T-helper 2 cell (primary cell): ENCODE data around the gene ICAM1.
"Not testable (repeated sequence)": the region's sequence is repeated elsewhere in the genome, so short reads cannot be mapped to it uniquely, and the experiment has no call there.

ENCODE experiments used
- DNase-seq, 5 experiments: peaks; one replicate each; pipeline versions ENCODE4 v3.0.0 to v3.0.0-alpha.2; 2012 to 2022

Gene ICAM1

GRCh38 chr19:10279737-10280442, 9.0 kb downstream of the ICAM1 start:
- DNase-seq: no peak

DNA sequence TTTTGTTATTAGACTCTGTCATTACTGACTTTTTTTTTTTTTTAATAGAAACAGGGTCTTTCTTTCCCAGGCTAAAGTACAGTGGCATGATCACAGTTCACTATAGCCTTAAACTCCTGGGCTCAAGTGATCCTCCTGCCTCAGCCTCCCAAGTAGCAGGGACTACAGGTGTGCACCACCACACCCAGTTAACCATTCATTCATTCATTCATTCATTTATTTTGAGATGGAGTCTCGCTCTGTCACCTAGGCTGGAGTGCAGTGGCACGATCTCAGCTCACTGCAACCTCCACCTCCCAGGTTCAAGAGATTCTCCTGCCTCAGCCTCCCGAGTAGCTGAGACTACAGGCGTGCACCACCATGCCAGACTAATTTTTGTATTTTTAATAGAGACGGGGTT, 11.1 kb downstream of the ICAM1 start:
- DNase-seq: not testable (repeated sequence)

GRCh38 chr19:10283301-10284064, 12.6 kb downstream of the ICAM1 start:
- DNase-seq: no peak

DNA sequence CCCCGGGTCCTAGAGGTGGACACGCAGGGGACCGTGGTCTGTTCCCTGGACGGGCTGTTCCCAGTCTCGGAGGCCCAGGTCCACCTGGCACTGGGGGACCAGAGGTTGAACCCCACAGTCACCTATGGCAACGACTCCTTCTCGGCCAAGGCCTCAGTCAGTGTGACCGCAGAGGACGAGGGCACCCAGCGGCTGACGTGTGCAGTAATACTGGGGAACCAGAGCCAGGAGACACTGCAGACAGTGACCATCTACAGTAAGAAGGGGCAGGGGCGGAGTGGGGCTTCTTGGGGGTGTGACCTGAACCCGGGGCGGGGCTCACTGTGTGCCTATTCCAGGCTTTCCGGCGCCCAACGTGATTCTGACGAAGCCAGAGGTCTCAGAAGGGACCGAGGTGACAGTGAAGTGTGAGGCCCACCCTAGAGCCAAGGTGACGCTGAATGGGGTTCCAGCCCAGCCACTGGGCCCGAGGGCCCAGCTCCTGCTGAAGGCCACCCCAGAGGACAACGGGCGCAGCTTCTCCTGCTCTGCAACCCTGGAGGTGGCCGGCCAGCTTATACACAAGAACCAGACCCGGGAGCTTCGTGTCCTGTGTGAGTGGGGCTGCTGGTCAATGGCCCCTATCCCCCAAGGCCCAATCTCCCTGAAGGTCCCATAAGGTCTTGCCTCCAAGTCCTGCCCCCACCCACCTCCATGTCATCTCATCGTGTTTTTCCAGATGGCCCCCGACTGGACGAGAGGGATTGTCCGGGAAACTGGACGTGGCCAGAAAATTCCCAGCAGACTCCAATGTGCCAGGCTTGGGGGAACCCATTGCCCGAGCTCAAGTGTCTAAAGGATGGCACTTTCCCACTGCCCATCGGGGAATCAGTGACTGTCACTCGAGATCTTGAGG, 13.4 kb downstream of the ICAM1 start:
- DNase-seq: no peak

GRCh38 chr19:10284960-10285278, 14.0 kb downstream of the ICAM1 start:
- no peak for DNase-seq

DNA sequence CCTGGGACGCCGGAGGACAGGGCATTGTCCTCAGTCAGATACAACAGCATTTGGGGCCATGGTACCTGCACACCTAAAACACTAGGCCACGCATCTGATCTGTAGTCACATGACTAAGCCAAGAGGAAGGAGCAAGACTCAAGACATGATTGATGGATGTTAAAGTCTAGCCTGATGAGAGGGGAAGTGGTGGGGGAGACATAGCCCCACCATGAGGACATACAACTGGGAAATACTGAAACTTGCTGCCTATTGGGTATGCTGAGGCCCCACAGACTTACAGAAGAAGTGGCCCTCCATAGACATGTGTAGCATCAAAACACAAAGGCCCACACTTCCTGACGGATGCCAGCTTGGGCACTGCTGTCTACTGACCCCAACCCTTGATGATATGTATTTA, 14.5 kb downstream of the ICAM1 start:
- DNase-seq: no peak

GRCh38 chr19:10286803-10287737, 16.1 kb downstream of the ICAM1 start, which contains the start of gene ICAM4:
ICAM4 (plus strand) TSS chr19:10286955; CDS start chr19:10287013, 58 bp downstream.
- DNase-seq: peak in 1 of 5 experiments; percentile 52

- DNase-seq: peak in 2 of 5 experiments; percentile 25 to 71
Measured at GRCh38 chr19:10288662-10289166, 17.8 kb downstream of the ICAM1 start.

DNA sequence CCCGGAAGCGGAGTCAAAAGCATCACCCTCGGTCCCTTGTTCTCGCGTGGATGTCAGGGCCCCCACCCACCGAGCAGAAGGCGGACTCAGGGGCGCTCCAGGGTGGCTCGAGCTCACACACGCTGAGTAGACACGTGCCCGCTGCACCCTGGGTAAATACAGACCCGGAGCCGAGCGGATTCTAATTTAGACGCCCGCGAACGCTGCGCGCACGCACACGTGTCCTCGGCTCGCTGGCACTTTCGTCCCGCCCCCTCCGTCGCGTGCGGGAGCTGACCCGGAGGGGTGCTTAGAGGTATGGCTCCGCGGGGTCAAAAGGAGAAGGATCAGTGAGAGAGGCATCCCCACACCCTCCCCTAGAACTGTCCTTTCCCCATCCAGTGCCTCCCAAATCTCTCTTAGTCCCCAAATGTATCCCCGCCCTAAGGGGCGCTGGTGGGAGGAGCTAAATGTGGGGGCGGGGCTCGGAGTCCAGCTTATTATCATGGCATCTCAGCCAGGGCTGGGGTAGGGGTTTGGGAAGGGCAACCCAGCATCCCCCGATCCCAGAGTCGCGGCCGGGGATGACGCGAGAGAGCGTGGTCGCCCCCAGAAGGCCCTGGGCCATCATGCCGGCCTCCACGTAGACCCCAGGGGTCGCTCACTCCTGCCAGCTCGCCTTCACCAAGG, 18.4 kb downstream of the ICAM1 start:
- DNase-seq: peak in 4 of 5 experiments; percentile 55 to 90 (median 56)

- DNase-seq: peak in 2 of 5 experiments; percentile 34 to 53
Measured at GRCh38 chr19:10289836-10290356, 19.0 kb downstream of the ICAM1 start, which contains the start of gene ICAM5. ICAM5 (plus strand) TSS chr19:10289952; CDS start chr19:10290044, 92 bp downstream.

DNA sequence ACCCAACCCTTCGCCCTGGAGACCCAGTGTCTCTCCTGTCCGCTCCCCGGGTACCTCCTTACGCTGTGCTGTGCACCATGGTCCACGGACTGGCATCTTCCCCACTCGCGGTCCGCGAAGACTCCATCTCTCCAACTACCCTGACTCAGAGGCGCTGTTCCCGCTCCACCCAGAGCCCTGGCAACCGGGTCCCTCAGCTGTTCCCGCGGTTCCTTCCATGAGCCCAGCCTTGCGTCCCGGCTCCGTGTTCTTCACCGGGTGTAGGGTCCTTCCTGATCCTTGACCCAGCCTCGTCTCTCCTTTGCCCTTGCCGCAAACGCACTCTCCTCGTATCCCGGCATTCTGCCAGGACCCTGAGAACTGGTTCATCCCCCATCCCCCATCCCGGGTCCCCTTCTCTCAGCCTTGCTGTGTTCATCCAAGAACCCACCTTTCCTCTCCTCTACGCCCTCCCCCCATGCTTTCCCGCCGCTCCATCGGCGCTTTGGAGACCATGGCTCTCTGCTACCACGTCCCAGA, 19.5 kb downstream of the ICAM1 start:
- DNase-seq: peak in 1 of 5 experiments; percentile 24

DNA sequence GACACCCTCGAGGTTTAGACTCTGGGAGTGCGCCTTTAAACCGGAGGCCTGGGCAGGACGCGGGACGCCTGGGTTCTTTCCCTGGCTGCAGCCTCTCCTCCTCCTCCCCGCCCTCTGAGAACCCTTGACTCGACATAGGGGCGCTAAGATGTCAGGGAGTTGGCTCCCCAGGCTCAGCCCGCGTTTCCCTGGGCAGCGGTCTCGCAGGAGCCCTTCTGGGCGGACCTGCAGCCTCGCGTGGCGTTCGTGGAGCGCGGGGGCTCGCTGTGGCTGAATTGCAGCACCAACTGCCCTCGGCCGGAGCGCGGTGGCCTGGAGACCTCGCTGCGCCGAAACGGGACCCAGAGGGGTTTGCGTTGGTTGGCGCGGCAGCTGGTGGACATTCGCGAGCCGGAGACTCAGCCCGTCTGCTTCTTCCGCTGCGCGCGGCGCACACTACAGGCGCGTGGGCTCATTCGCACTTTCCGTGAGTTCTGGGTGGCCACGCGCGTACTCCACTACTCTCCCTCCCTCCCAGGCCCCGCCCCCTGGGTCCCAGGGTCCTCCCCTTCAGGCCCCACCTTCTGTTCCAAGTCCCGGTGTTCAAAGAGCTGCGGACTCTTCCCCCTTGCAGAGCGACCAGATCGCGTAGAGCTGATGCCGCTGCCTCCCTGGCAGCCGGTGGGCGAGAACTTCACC, 20.1 kb downstream of the ICAM1 start:
- DNase-seq: peak in 2 of 5 experiments; percentile 47 to 57

GRCh38 chr19:10291554-10292205, 20.8 kb downstream of the ICAM1 start:
- DNase-seq: peak in 1 of 5 experiments; percentile 45

- peak; percentile 48 to 69 (median 55) for DNase-seq
Measured at GRCh38 chr19:10292206-10292788, 21.4 kb downstream of the ICAM1 start.

DNA sequence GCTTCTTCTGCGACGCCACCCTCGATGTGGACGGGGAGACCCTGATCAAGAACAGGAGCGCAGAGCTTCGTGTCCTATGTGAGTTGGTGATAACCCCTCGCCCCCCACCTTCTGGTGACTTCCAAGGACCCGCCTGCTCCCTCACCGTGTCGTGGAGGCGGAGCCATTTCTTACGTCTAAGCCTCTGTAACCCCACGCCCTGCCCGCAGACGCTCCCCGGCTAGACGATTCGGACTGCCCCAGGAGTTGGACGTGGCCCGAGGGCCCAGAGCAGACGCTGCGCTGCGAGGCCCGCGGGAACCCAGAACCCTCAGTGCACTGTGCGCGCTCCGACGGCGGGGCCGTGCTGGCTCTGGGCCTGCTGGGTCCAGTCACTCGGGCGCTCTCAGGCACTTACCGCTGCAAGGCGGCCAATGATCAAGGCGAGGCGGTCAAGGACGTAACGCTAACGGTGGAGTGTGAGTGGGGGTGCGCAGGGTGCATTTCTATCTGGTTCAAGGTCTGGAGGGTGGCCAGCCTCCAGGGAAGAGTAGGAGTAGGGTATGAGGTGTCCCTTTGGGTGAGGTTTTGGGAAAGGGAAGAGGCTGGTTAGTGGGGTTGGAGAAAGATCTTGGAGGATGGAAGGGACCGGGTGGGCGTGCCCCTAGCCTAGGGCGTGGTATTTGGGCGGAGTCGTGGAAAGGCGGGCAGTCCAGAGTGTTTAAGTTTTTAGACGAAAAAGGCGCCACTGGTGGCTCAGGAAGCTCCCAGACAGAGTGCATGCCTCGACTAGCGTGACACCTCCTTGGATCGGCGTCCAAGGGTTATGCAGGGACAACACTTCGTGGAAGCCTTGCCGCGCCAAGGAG, 22.1 kb downstream of the ICAM1 start:
- peak in 1 of 5 experiments; percentile 34 for DNase-seq

DNA sequence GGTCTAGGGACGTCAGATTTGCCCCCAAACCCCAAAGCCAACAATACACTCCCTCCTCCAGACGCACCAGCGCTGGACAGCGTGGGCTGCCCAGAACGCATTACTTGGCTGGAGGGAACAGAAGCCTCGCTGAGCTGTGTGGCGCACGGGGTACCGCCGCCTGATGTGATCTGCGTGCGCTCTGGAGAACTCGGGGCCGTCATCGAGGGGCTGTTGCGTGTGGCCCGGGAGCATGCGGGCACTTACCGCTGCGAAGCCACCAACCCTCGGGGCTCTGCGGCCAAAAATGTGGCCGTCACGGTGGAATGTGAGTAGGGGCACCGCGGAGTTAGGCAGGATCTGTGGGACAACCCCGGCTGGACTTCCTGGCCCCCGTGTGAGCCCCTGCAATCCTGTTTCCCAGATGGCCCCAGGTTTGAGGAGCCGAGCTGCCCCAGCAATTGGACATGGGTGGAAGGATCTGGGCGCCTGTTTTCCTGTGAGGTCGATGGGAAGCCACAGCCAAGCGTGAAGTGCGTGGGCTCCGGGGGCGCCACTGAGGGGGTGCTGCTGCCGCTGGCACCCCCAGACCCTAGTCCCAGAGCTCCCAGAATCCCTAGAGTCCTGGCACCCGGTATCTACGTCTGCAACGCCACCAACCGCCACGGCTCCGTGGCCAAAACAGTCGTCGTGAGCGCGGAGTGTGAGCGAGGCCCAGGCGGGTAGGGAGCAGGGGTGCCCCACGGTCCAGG, 22.9 kb downstream of the ICAM1 start:
- DNase-seq: peak in 1 of 5 experiments; percentile 14

- DNase-seq: no peak
Measured at GRCh38 chr19:10294368-10294697, 23.4 kb downstream of the ICAM1 start.
